Keratinocyte (primary cell): ENCODE results near the gene AIFM3.

Source experiments
- CTCF ChIP-seq, 3 experiments: IDR thresholded peaks in 1 of 3; conservative IDR thresholded peaks in 1 of 3; optimal IDR thresholded peaks in 1 of 3; 2 replicates in 2 of 3; 3 replicates in 1 of 3; pipeline versions ENCODE3 to v1.5.1; 2011; ENCODE audit warnings: low read length in 3 of 3, mild to moderate bottlenecking in 3 of 3, moderate library complexity in 2 of 3, control low read depth in 1 of 3, inconsistent platforms in 1 of 3; ENCODE audit not compliant: insufficient read depth in 2 of 3; ENCODE audit errors: extremely low read depth in 1 of 3
- EZH2 ChIP-seq: IDR thresholded peaks from one replicate; pipeline ENCODE4 v1.6.1; 2012; ENCODE audit warnings: inconsistent platforms, mild to moderate bottlenecking, low read length, moderate library complexity

- TF ChIP-seq CTCF (optimal IDR thresholded peaks at IDR 0.05 in 1 of 3, IDR thresholded peaks at IDR 0.05 in 1 of 3, conservative IDR thresholded peaks at IDR 0.05 in 1 of 3; ENCODE audit: extremely low read depth in 1 of 3, insufficient read depth in 2 of 3, low read length in 3 of 3) (no peak), EZH2 (no peak)
Measured at GRCh38 chr22:20985720-20986119, 18.7 kb downstream of the AIFM3 start.
